MM.1S (cell line): Measurements from ENCODE around the gene FOXQ1.

Experiments
- DNase-seq: peaks from one replicate; pipeline ENCODE4 v3.0.0-alpha.2; 2015
- H2AFZ ChIP-seq: fragments of 300-600 bp; sonication (generic); 2 replicates; pipeline ENCODE4 v1.6.0; 2016; ENCODE audit warnings: antibody characterized with exemption, low read length
- H3F3A ChIP-seq: fragments of 300-600 bp; sonication (generic); 2 replicates; pipeline ENCODE4 v1.6.1; 2016; ENCODE audit warnings: mild to moderate bottlenecking, antibody characterized with exemption, low read length, moderate library complexity, mixed read lengths; ENCODE audit not compliant: insufficient read depth
- H3K27ac ChIP-seq: fragments of 300-600 bp; sonication (generic); 2 replicates; pipeline ENCODE4 v1.5.1; 2016; ENCODE audit warnings: mild to moderate bottlenecking, low read length
- H3K27me3 ChIP-seq: fragments of 300-600 bp; sonication (generic); replicated peaks from 2 replicates; pipeline ENCODE4 v1.6.0; 2016; ENCODE audit warnings: low read length; ENCODE audit not compliant: insufficient read depth
- H3K36me3 ChIP-seq: fragments of 300-600 bp; sonication (generic); replicated peaks from 2 replicates; pipeline ENCODE4 v1.6.1; 2016; ENCODE audit warnings: mild to moderate bottlenecking, low read length, mixed read lengths; ENCODE audit not compliant: insufficient read depth
- H3K4me1 ChIP-seq: fragments of 300-600 bp; sonication (generic); 2 replicates; pipeline ENCODE4 v1.6.1; 2016; ENCODE audit warnings: low read length, mixed read lengths
- H3K4me2 ChIP-seq: fragments of 300-600 bp; sonication (generic); 2 replicates; pipeline ENCODE4 v1.6.0; 2016; ENCODE audit warnings: low read depth, low read length
- H3K4me3 ChIP-seq: fragments of 300-600 bp; sonication (generic); 2 replicates; pipeline ENCODE4 v1.5.1; 2016; ENCODE audit warnings: low read length, mixed read lengths
- H3K79me2 ChIP-seq: fragments of 300-600 bp; sonication (generic); 2 replicates; pipeline ENCODE4 v1.6.1; 2016; ENCODE audit warnings: mixed run types, low read length, mixed read lengths
- H3K9ac ChIP-seq: fragments of 300-600 bp; sonication (generic); 2 replicates; pipeline ENCODE4 v1.6.1; 2016; ENCODE audit warnings: low read length, mixed read lengths
- H3K9me2 ChIP-seq: fragments of 300-600 bp; sonication (generic); replicated peaks from 2 replicates; pipeline ENCODE4 v1.6.1; 2016; ENCODE audit warnings: mild to moderate bottlenecking, low read length, mixed read lengths; ENCODE audit not compliant: insufficient read depth
- H3K9me3 ChIP-seq: fragments of 300-600 bp; sonication (generic); replicated peaks from 2 replicates; pipeline ENCODE4 v1.6.1; 2016; ENCODE audit warnings: mild to moderate bottlenecking, low read length, mixed read lengths; ENCODE audit not compliant: insufficient read depth
- H4K20me1 ChIP-seq: fragments of 300-600 bp; sonication (generic); 2 replicates; pipeline ENCODE4 v1.6.1; 2016; ENCODE audit warnings: mild to moderate bottlenecking, low read length, moderate library complexity, mixed read lengths; ENCODE audit not compliant: insufficient read depth
- EZH2 ChIP-seq: fragments of 300-600 bp; sonication (generic); optimal IDR thresholded peaks from 2 replicates; pipeline ENCODE3; 2017; ENCODE audit warnings: low read depth, mild to moderate bottlenecking, antibody characterized with exemption, low read length, mixed read lengths
- EZH2phosphoT487 ChIP-seq: fragments of 300-600 bp; sonication (generic); IDR thresholded peaks from 2 replicates; pipeline ENCODE4 v1.6.1; 2018; ENCODE audit warnings: antibody characterized with exemption, low read length
- TF ChIP-seq, protein P1 (sequence below): fragments of 300-600 bp; sonication (generic); IDR thresholded peaks from 2 replicates; pipeline ENCODE4 v1.5.1; 2016; ENCODE audit warnings: antibody characterized with exemption, low read length, mixed read lengths

FOXQ1 gene

GRCh38 chr6:1346558-1347091 is 34.7 kb downstream of the FOXQ1 start:
- Histone ChIP-seq H3K9ac (no peak overlapping the region), H4K20me1 (no peaks in the 10 kb centered on the region), H3K4me2 (no peak overlapping the region), H3K9me3 (peaks cover 5% of the 10 kb centered on the region; the same call in 1 of the 2 replicates), H3K4me1 (no peaks in the 10 kb centered on the region), H3K36me3 (no peaks in the 10 kb centered on the region), H3K4me3 (no peak overlapping the region), H3K27ac (no peak overlapping the region), H2AFZ (no peak overlapping the region), H3K79me2 (no peaks in the 10 kb centered on the region), H3K27me3 (no peaks in the 10 kb centered on the region), H3F3A (no peaks in the 10 kb centered on the region), H3K9me2 (no peaks in the 10 kb centered on the region)
- no peak for DNase-seq
- TF ChIP-seq EZH2phosphoT487 (no peak), EZH2 (no peak)
- TF ChIP-seq, protein P1, sequence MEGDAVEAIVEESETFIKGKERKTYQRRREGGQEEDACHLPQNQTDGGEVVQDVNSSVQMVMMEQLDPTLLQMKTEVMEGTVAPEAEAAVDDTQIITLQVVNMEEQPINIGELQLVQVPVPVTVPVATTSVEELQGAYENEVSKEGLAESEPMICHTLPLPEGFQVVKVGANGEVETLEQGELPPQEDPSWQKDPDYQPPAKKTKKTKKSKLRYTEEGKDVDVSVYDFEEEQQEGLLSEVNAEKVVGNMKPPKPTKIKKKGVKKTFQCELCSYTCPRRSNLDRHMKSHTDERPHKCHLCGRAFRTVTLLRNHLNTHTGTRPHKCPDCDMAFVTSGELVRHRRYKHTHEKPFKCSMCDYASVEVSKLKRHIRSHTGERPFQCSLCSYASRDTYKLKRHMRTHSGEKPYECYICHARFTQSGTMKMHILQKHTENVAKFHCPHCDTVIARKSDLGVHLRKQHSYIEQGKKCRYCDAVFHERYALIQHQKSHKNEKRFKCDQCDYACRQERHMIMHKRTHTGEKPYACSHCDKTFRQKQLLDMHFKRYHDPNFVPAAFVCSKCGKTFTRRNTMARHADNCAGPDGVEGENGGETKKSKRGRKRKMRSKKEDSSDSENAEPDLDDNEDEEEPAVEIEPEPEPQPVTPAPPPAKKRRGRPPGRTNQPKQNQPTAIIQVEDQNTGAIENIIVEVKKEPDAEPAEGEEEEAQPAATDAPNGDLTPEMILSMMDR: no peak

DNA sequence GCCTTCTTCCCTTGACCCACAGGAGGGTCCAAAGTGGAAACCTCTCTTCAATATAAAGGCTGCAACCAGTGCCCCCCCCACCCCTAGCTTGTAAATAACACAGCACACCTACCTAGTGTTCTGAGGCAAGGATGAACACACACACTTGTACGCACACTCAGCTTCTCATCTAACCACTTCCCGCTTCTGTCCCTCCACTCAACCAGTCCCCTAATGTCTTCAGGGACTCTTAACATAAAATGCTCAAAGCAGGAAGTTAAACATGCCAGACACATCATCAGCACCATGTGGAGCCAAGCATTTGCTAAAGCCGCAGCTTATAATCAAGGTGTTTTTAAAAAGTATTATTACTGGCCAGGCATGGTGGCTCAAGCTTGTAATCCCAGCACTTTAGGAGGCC is 35.3 kb downstream of the FOXQ1 start:
- Histone ChIP-seq H3K27ac (no peak overlapping the region), H3K9ac (no peak overlapping the region), H4K20me1 (no peaks in the 10 kb centered on the region), H2AFZ (no peak overlapping the region), H3K9me2 (no peaks in the 10 kb centered on the region), H3K4me1 (no peaks in the 10 kb centered on the region), H3F3A (no peaks in the 10 kb centered on the region), H3K4me2 (no peak overlapping the region), H3K4me3 (no peak overlapping the region), H3K27me3 (no peaks in the 10 kb centered on the region), H3K79me2 (no peaks in the 10 kb centered on the region), H3K36me3 (no peaks in the 10 kb centered on the region), H3K9me3 (peaks cover 7% of the 10 kb centered on the region; the same call in 1 of the 2 replicates)
- TF ChIP-seq, protein P1: no peak
- TF ChIP-seq EZH2phosphoT487: no peak
- TF ChIP-seq EZH2: no peak
- DNase-seq: no peak

DNA sequence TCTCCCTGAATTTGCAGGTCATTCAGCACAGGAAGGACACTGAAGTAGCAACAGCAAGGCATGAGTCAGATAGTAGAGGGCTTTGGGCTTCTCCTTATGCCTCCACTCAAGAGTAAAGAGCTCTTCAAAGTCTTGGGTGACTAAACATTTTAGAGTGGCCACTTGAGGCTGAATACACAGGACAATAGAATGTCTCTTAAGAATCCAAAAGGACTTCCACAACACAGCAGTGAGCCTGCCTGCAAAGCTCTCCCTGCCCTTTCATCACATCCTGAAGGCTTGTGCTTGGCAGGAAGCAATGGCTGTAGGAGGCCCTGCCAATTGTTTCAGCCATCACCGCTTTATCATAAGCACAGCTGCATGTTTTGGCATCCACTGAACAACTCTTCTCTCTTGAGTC is 36.8 kb downstream of the FOXQ1 start:
- H3K27me3 ChIP-seq: no peaks in the 10 kb centered on the region
- H3K9ac ChIP-seq: no peak overlapping the region
- no peak overlapping the region for H3K4me2 ChIP-seq
- H3K36me3 ChIP-seq: no peaks in the 10 kb centered on the region
- H3K27ac ChIP-seq: no peak overlapping the region
- no peaks in the 10 kb centered on the region for H3K79me2 ChIP-seq
- H3K4me1 ChIP-seq: no peaks in the 10 kb centered on the region
- no peaks in the 10 kb centered on the region for H3F3A ChIP-seq
- H3K9me3 ChIP-seq: peaks cover 7% of the 10 kb centered on the region; the same call in 1 of the 2 replicates
- no peak overlapping the region for H2AFZ ChIP-seq
- no peaks in the 10 kb centered on the region for H3K9me2 ChIP-seq
- DNase-seq: no peak
- no peak overlapping the region for H3K4me3 ChIP-seq
- TF ChIP-seq EZH2 (no peak), EZH2phosphoT487 (no peak)
- TF ChIP-seq, protein P1: no peak
- no peaks in the 10 kb centered on the region for H4K20me1 ChIP-seq
